GM18499 (cell line): ENCODE measurements around the gene JAK3.
"Not testable (repeated sequence)": the region's sequence is repeated elsewhere in the genome, so short reads cannot be mapped to it uniquely, and the experiment has no call there.

Experiments used
- ATAC-seq: cut with Tn5 transposase; IDR thresholded peaks from one replicate; pipeline ENCODE4 v1.9.1; 2021; ENCODE audit warnings: moderate number of reproducible peaks; ENCODE audit not compliant: insufficient read depth, unreplicated experiment

The JAK3 gene

GRCh38 chr19:17847538-17848366 is at the start of gene JAK3:
Gene JAK3 (minus strand): TSS chr19:17847982. CDS start chr19:17844417, 3,565 bp downstream.
- no peak for ATAC-seq

- no peak for ATAC-seq
These were observed 46.0 kb upstream of the JAK3 start for GRCh38 chr19:17893766-17894165.

GRCh38 chr19:17889609-17890214 is 41.9 kb upstream of the JAK3 start:
- ATAC-seq, result no peak

- ATAC-seq, result no peak
These were observed 40.5 kb upstream of the JAK3 start for GRCh38 chr19:17888260-17888659.

GRCh38 chr19:17887221-17887620 is 39.4 kb upstream of the JAK3 start:
- ATAC-seq, result not testable (repeated sequence)

DNA sequence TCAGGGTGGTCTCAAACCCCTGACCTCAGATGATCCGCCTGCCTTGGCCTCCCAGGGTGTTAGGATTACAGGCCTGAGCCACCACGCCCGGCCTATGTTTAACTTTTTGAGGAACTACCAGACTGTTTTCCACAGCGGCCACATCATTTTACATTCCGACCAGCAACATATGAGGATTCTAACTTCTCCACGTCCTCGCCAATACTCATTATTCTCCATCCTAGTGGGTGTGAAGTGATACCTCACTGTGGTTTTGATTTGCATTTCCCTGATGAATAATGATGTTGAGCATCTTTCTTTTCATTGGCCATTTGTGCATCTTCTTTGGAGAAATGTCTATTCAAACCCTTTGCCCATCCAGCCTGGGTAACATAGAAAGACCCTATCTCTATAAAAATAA is 38.7 kb upstream of the JAK3 start:
- ATAC-seq, result no peak

DNA sequence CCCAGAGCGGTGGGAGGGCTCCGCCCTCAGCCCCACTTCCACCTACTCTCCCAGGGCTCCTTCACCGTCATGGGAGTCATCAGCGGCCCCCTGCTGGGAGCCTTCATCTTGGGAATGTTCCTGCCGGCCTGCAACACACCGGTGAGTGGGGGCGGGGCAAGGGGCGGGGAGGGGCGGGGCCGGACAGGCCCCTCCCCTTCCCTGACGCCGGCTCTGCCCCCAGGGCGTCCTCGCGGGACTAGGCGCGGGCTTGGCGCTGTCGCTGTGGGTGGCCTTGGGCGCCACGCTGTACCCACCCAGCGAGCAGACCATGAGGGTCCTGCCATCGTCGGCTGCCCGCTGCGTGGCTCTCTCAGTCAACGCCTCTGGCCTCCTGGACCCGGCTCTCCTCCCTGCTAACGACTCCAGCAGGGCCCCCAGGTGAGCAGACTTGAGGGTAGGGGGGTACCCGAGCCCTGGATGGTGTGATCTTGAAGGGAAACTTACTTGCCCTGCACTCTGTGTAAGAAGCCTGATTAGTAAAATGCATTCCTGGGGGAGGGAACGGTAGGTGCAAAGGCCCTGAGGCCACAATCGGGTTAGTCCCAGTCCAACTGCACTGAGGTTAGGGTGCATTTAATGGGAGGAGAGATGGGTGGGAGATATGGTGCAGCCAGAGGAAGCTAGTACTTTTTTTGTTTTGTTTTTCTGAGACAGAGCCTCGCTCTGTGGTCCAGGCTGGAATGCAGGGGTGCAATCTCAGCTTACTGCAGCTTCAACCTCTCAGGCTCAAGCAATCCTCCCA is 36.0 kb upstream of the JAK3 start:
- ATAC-seq, result no peak

GRCh38 chr19:17881701-17882100 is 33.9 kb upstream of the JAK3 start:
- ATAC-seq, result no peak

DNA sequence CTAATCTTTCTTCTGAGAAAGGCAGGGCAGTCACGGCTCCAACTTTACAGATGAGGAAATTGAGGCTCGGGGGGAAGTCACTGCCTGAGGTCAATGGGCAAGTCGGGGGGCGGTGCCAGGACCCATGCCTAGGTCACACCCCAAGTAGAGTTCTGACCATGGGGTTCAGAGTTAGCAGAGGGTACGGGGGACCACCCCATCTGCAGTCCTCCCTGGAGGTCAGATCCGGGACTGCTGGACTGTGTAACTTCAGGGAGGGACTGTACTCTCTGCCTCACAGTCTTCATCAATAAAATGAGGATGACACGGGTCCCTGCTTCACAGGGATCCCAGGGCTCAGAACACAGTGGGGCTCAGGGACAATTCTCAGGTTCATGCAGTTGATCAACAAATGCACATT is 31.7 kb upstream of the JAK3 start:
- ATAC-seq, result no peak

DNA sequence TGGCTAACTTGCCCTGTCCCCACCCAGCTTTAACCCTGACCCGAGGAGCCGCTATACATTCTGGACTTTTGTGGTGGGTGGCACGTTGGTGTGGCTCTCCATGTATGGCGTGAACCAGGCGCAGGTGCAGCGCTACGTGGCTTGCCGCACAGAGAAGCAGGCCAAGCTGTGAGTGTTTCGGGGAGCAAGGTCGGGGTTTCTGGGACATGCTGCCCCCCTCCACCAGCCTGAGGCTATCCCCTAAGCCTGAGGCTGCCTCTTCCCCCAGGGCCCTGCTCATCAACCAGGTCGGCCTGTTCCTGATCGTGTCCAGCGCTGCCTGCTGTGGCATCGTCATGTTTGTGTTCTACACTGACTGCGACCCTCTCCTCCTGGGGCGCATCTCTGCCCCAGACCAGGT is 29.9 kb upstream of the JAK3 start:
- no peak for ATAC-seq

DNA sequence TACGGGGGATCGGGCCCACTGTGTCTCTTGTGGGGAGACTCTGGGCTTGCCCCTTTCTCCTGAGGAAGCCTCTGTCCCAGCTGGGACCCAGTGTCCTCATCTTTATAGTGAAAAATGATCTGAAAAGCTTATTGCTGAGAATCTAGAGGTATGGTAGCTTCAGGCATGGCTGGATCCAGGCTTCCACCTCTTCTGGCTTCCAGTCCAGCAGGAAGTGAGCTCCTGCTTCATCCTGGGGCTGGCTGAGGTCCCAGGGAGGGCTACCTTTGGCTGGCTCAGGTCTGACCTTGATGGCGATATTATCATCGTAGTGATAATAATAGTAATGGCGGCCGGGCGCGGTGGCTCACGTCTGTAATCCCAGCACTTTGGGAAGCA is 27.0 kb upstream of the JAK3 start:
- no peak for ATAC-seq

DNA sequence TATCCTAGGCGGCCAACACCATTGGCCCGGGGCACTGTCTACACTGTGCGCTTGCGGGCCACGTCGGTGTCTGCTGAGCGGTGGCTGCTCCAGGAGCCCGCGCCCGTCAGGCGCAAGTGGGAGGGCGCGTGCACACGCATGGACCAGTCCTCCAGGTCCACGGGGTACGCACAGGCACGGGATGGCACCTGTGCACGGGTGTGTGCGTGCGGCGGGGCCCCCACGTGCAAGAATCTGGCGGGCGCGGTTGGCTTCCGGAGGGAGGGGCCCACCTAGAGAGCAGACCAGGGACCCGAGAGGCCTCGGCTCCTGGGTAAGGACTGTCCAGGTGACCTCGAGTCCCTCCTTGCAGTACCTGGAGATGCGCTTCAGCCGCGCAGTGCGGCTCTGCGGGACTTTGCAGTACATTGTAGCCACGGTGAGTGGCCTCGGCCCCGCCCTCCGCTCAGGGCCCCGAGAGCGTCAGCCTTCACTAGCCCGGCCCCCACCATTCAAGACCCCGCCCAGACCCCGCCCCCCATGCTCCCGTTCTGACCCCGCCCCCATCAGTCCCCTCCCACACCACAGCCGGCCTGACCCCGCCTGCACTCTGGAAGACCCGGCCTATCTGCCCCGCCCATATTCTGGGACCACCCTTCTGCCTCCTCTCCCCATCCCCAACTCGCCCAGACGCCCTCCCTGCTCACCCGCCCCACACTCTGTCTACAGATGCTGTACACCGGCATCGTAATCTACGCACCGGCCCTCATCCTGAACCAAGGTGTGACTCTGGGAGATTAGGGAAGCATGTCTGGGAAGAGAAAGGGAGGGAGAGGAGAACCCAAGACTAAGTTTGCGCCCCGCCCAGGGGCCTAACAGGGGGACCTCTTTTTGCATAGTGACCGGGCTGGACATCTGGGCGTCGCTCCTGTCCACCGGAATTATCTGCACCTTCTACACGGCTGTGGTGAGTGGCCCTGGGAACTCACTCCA is 26.3 kb upstream of the JAK3 start:
- ATAC-seq, result no peak

- ATAC-seq, result no peak
These were observed 24.6 kb upstream of the JAK3 start for GRCh38 chr19:17872251-17873001.

GRCh38 chr19:17871878-17872250 is 24.1 kb upstream of the JAK3 start, which contains the start of gene SLC5A5:
Gene SLC5A5 (plus strand): TSS chr19:17871945. CDS start chr19:17872320, 375 bp downstream.
- ATAC-seq, result no peak

DNA sequence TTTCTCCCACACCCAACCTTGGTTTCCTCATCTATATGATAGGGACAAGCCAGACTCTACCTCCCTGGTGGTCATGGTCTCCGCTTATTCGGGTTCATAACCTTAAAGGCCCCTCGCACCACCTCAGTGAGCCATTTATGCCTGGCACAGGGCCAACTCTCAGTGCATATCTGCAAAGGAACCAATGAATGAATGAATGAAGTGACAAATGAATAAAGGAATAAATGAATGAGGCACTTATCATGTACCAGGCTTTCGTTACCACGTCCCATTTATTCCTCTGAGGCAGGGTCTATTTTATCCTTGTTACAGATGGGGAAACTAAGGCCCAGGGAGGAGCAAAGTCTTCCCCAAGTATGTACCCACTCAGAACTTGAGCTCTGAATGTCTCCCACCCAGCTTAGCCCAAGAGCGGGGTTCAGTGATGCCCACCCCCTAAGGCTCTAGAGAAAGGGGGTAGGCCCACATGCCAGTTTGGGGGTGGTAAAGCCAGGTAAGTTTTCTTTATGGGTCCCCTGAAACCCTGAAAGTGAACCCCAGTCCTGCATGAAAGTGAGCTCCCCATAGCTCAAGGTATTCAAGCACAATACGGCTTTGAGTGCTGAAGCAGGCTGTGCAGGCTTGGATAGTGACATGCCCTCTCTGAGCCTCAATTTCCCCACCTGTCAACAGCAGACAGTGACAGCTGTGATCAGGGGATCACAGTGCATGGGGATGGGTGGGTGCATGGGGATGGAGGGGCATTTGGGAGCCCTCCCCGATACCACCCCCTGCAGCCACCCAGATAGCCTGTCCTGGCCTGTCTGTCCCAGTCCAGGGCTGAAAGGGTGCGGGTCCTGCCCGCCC is 23.5 kb upstream of the JAK3 start:
- no peak for ATAC-seq

- no peak for ATAC-seq
These were observed 21.4 kb upstream of the JAK3 start for GRCh38 chr19:17869114-17869608.

DNA sequence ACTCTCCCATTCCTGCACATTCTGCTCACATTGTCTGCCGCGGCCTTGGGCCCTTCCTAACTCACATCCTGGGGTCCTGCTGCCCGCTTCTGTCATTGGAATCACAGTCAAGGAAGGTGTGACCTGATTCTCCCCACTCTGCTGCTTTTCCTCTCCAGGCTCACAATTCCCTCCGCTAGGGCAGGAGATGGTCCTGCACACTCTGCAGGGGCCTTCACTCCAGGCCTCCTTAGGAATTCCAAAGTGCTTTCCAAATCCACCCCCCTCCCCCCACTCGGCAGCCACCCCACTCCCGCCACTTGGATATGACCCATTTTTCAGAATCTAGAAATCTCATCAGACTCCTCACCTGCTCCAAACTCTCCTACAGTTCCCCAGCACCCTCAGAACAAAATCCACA is 20.9 kb upstream of the JAK3 start:
- no peak for ATAC-seq

GRCh38 chr19:17866964-17867486 is 19.2 kb upstream of the JAK3 start:
- no peak for ATAC-seq
